ENCODE data around the gene SLC25A17.
"Not testable (repeated sequence)": the region's sequence is repeated elsewhere in the genome, so short reads cannot be mapped to it uniquely, and the experiment has no call there.

The SLC25A17 gene, protein sequence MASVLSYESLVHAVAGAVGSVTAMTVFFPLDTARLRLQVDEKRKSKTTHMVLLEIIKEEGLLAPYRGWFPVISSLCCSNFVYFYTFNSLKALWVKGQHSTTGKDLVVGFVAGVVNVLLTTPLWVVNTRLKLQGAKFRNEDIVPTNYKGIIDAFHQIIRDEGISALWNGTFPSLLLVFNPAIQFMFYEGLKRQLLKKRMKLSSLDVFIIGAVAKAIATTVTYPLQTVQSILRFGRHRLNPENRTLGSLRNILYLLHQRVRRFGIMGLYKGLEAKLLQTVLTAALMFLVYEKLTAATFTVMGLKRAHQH

DNA sequence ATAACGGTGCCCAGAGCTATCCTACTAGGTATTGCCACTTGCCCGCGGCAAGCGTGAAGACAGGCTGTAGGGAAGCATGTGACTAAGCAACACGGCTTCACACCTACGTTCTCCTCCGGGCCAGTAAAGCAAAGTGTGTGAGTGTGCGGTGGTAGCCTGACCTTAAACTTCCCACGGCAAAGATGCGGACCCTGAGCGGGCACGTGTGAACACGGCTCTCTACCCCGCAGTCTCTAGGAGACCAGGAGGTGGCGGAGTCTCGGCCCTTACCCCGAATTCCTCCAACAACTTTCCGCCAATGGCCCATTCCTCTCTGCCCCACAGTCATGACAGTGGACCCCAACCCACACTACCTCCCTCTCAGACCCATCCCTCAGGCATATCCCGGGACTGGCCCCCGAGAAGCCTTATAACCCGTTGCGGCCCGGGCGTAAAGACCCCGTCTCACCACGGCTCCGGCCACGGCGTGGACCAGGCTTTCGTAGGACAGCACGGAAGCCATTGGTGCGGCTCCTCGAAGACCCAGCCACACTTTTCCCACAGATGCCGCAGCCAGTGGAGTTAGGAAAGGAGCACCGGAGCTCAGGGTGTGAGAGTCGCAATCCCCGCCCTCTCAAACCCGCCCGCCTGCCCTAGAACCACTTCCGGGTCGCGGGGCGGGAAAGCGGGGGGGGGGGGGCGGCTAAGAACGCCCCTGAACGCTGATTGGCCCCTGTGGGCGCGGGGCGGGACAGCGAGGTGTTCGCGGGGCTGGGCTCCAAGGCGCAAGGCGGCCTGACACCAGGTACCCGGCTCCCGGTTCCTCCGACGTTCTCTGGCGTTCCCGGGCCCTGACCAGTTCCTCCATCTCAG, at the start of gene SLC25A17:
Gene SLC25A17 (minus strand): TSS at position 600 of the 852 bp plus-strand sequence. CDS start 98 bp downstream, at position 502.
- DNase-seq, result peak; percentile 87

DNA sequence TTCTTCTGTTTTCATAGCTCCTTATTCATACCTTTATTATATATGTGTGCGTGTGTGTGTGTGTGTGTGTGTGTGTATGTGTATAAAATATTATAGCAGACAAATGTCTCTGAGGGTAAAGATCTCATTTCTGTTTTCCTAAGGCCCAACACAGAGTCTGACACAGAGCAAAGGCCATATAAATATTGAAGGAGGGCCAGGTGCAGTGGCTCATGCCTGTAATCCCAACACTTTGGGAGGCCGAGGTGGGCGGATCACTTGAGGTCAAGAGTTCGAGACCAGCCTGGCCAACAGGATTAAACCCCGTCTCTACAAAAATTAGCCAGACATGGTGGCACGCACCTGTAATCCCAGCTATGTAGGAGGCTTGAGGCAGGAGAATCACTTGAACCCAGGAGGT, 49.2 kb upstream of the SLC25A17 start:
- DNase-seq, result not testable (repeated sequence)

DNA sequence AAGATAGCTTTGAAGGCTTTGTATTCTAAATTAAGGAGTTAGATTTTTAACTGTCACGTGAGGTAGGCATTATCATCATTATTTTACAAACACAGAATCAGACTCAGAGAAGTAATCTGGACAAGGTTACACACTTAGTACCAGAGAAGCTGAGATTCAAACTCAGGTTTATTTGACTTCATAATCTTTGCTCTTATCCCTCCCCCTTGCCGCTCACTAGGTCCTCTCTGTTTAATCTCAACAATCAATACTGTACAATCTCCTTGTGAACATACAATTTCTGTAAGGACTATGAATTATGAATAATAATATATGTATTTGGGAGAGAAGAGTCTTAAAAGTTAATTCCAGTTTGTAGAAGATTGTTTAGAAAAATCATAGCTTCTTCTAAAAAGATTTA, 48.0 kb upstream of the SLC25A17 start:
- no peak for DNase-seq

DNA sequence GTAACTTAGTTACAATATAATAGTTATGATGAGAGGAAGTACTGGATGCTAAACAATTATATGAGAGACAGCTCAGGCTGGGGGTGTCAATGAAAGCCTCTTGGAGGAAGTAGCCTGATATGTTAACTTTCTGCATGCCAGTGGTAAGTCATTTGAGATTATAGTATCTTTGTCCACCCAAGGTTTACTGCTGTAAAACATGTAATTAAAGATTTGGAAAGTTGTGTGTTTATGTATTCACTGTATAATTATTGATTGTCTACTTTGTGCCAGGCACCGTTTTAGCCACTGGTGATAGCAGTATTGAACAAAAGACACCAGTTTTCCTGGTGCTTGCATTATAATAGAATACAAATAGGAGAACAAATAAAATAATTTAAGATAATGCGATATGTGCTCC, 43.4 kb upstream of the SLC25A17 start:
- DNase-seq, result no peak

DNA sequence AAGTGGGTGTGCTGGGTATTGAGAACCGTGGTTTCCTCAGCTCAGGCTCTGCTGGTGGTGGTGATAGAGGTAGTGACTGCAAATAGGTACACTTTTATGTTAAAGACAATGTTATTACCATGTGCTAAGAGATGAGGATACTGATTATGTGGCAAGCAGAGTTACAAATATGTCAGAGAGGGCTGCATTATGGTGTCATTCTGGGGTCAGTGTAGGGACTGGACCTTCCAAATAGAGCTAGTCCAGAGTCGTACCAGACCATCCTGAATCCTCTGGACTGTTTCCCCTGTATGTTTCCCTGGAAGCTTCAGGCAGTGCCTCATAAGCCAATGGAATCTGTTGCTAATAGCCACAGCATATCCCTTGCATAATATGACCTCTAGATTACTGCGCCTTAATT, 42.9 kb upstream of the SLC25A17 start, which contains the start of gene DNAJB7:
Gene DNAJB7 (minus strand): TSS at position 101 of the 400 bp plus-strand sequence. CDS start 119 bp downstream, outside the sequence.
- DNase-seq, result no peak

DNA sequence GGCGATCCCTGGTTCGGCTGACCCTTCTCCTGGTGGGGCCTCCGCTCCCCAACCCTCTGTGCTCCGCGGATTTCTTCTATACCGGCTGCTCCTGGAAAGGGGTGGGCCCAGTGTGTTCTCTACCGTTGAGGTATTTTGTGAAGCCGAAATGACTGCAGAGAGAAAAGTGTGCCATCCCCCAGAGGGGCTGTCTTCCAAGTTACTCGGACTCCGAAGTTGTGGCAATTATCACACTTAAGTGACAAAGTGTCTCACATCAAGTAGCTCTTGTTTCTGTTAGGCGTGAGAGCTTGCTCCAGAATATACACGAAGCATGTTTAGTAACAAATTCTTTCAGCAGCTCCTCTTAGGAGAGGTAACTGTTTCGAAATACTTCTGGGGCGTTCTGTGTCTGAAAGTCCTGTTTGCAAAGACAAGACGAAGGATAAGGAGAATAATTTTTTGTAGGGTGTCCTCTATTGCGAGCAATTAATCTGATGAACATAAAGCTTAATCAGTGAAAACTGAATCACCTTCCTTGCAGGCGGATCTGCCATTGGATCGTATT, 38.2 kb upstream of the SLC25A17 start:
- DNase-seq, result no peak

DNA sequence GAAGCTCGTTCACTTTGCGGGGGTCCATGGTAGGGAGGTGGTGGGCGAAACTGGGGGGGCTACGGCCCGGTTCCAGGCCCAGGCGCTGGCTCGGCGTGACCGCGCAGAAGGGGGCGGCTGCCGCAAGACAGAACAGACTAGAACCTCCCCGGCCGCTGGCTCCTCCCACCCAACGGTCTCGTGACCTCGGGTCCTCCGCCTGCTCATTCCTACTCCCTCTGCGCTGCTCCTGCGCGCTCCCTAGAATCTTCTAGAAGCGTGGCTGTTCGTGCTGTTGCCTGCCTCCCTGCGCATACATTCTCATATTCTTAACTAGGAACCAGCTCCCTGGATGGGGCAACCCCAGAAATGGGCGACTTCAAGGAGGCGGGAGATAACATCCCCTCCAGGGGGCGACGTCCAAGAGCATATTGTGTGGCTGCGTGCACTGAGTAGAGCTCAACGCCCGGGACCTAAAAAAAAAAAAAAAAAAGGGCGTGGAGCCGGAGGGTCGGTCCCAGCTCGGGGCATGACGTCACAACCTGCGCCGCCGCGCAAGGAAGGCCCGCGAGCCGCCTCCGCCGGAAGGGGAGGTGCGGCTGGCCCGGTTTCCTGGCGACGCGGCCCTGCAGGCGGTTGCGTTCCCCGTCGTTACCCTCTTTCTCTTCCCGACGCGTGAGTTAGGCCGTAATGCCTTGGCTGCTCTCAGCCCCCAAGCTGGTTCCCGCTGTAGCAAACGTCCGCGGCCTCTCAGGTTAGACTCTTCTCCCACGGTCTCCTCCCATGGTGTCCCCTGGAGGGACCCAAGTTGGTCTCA, 37.6 kb upstream of the SLC25A17 start, which contains the start of the genes ST13 and XPNPEP3:
Gene ST13 (minus strand): TSS at position 127 of the 796 bp plus-strand sequence. CDS start 99 bp downstream, at position 28.
Gene XPNPEP3 (plus strand): TSS at position 636 of the 796 bp plus-strand sequence. CDS start 34 bp downstream, at position 670.
- DNase-seq, result peak; percentile 90

DNA sequence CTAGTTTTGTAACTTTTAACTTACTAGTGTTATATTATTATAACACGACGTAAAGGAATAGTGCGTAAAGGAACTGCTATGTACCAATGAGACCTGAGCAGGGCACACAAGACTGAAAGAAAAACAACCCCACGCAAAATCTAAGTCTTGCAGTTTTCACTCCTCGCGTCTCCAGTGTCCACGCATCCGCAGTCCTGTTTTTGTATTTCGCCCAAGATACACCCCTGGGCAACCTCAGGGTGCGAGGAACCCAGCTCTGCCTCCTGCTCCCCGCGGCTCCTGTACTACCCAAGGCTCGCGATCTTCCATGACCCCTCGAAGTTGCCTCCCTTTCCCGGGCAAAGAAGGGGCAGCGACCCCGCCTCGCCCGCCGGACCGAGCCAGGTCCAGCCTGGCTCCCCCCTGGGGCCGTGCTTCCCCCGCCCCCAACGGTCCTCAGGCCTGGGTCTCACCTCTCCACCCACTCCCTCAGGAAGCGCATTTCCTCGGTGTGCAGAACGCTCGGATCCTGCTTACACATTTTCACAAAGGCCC, 36.9 kb upstream of the SLC25A17 start:
- peak; percentile 4 for DNase-seq

DNA sequence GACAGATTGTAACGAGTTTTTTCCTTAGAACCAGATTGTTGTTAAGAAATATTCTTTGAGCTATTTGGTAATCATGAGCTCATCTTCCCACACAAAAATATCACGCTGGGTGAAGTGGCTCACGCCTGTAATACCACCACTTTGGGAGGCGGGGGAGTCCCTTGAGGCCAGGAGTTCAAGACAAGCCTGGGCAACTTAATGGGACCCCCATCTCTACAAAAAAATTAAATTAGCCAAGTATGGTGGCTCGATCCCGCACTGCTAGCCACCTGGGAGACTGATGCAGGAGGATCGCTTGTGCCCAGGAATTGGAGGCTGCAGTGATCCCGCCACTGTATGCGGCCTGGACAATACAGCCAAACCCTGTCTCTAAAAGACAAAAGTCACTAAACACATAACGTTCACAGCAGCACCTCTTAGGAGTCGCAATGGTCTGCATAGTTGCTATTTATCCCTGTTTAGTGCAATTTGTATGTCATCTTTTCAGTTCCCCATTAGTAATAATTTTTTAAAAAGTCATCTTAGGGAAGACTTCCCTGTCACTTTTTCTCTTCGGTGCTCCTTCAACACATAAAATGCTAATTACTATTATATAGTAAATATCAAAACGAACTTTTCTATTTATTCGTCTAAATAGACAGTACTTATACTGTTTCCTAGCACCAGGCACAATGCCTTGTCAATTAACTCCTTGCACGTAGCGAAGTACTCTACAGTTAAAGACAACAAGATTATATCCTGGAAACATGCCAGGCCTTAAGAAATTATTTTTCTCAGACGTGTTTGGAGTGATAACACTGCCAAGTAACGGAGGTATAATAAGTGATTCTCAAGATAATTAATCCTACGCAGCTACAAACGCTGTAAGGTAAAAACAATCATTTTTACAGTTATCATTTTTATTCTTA, 36.2 kb upstream of the SLC25A17 start:
- DNase-seq, result no peak

DNA sequence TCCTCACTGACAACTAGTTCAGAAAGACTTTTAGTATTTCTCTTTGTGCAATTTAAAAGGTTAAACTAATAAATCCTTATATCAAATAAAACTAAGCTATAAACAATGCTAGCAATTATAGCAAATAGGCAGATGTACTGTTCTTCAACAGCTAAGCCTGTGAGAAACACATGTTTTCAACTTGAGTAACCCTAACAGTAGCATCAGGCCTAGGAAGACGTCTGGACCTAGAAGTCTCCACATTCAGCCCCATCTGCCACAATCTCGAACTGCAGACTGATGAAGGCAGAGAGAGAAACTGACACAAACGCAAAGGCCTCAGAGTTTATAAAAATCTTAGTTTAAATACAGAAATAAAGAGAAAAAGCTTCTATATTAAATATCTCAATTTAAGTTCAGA, 34.8 kb upstream of the SLC25A17 start:
- no peak for DNase-seq

DNA sequence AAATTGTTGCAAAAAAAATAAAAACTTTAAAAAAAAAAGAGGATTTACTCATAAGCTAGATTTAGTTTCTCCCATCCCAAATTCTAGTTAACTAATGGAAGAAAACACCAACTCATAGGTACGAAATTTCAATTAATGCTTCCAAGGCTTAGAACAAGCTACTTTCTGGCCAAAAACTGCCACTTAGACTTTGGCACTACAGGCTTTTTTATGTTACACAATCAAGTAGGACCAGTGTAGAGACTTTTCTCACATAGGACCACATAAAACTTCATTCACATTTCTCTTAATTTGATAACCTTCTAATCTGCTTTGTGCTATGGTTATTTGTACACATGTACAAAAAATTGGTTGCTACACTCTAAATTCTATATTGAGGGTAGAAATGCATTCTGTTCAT, 34.2 kb upstream of the SLC25A17 start:
- no peak for DNase-seq

DNA sequence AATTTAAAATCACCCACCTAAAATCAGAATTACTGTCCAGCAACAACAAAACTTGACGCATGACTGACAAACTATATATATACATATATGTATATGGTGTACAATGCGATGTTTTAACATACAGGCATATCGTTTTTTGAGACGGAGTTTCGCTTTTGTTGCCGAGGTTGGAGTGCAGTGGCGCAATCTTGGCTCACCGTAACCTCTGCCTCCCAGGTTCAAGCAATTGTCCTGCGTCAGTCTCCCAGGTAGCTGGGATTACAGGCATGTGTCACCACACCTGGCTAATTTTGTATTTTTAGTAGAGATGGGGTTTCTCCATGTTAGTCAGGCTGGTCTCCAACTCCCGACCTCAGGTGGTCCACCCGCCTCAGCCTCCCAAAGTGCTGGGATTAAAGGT, 26.7 kb upstream of the SLC25A17 start:
- not testable (repeated sequence) for DNase-seq

DNA sequence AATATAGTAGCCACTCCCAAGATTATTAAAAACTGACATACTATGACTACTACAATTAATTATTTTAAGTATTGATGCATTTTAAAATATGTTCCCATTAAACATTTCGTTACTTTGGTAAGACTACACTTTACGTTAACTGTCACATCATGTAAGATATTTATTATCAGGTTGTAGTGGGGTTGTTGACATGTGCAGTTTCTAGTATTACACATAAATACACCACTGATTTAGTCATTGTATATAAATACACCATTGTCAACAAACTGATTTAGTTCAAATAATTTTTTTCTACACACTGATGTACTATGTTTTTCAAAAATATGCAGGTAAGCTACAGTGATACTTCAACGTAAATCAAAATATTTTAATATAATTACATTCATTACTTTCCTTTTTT, 25.8 kb upstream of the SLC25A17 start:
- no peak for DNase-seq

DNA sequence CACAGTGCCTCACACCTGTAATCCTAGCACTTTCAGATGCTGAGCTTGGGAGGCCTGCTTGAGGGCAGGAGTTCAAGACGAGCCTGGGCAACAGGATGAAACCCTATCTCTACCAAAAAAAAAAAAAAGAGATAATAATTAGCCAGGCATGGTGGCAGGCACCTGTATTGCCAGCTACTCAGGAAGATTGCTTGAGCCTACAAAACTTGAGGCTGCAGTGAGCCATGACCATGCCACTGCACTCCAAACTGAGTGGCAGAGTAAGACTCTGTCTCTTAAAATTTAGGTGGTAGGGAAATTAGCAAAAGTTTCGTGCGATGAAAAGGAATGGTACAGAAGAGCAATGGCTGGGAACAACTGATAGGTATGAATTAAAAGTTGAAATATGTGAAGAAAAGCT, 19.3 kb upstream of the SLC25A17 start:
- DNase-seq, result no peak

DNA sequence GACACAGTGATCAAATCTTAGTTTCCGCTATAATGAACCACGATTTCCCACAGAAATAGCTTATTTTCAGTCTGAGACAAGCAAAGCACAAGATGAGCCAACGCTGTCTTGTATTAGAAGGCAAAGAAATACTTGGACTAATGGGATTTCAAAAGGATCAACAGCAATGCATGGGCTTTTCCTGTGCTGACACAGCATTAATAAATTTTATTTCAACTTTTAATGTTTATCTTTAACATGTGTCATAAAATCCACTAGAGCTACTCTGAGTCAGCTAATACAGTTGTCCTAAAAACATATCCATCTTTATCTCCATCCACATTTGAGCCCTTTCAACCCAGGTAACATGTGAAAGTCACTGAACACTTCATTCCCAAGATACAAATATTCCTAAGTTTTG, 15.5 kb upstream of the SLC25A17 start:
- no peak for DNase-seq

DNA sequence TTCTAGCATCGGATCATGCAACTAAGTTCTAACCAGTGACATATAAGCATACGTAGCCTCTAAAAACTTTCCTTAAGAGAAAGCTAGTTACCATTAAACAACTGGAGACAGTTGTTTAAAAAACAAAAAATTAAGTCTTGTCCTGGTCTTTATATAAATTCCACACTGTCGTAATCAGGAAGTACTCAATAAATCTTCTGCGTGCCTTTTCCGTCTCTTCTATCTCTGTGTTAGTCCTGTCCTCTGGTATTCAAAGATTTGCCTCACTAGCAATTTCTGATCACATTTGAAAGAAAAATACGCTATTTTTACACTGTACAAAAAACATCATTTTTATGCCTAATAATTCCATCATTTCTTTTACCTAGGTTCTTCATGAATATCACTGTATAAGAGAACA, 10.0 kb upstream of the SLC25A17 start:
- DNase-seq, result no peak

DNA sequence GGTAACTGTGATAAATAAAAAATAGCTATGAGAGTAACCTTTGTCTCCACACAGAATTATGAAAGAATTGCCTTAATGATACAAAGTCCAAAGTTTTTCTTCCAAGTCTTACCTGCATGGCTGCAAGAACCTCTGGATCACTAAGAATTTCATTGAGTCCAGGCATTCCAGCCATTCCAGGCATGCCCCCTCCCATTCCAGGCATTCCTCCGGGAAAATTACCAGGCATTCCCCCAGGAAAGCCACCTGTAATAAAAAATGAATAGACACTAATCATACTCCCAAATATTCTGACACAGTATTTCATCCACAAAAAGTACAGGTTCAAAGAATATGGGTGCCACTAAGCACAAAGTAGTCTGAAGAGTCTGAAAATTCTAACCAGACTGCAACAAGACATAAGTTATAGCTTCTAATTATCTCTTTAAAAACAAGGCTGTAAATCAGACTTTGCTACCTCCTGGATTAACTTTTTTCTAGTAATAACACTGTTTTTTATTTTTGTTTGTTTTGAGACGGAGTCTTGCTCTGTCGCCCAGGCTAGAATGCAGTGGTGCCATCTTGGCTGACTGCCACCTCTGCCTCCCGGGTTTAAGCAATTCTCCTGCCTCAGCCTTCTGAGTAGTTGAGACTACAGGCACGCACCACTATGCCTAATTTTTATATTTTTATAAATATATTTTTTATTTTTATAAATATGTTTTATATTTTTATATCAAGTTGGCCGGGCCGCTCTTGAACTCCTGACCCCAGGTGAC, 8.0 kb upstream of the SLC25A17 start:
- DNase-seq, result no peak

DNA sequence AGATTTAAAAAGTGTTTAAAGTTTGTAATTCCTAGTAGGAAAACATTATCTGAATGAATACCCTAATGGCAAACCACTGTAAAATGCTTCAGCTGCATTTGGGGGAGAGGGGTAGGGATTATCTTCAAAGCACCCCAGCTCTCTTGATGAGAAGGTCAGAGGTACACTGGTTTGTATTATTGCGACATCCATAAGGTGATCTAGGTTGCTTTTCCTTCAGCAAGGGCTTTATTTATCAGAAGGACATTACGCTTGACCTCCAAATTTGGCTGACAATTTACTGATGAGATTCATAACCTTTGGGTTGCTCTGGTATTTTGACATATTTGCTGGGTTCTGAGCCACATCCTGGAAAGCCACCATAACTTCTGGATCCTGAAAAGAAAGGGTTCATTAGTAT, 7.1 kb upstream of the SLC25A17 start:
- not testable (repeated sequence) for DNase-seq

DNA sequence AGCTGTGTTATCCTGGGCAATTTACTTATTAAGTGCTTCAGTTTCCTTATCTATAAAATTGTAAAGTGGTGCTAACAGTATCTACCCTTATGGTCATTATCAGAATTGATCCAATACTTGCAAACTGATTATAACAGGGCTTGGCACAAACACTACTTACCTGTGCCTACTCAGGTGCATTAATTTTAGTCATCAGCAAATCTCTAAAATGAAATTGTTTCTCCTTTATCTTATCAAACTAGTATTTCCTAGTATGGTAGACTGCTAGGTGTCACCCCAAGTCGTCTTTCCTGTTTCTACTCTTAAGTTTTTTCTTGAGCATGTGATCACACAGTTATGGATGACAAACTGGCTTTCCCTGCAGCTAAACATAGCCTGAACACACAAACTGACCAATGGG, 4.3 kb upstream of the SLC25A17 start:
- DNase-seq, result no peak

DNA sequence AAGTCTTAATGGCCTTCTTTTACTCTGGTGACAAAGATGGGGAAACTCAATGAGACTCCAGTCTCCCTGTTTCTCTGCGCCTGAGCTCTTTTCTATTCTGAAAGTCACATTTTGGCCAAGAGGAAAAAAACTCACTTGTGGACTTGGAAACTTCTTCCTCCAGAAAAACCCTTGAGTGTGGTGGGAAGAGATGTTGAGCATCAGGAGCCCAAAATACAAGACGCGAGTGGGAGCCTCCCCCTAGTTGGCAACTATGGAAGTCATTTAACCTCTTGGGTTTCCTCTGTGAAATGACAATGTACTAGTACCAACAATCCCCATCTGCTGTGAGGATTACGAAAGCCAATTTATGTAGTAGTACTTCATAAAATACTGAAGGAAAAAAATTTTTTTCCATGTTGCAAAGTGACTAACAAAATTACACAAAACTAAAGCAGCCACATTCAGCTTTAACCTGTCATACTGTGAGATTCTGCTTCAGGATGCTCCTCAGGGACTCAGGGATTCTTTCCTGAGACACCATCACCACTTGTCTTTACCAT, 524 bp upstream of the SLC25A17 start:
- DNase-seq, result no peak

All from DMS153 (cell line).